Stimulated activated CD4-positive, alpha-beta T cell treated with anti-CD3 and anti-CD28 coated beads, Interleukin-2, amount 100 ng/mL, for 48 hours (primary cell): ENCODE measurements around the gene HAGH.

Experiments used
- DNase-seq, 2 donors: peaks; one replicate each; pipeline ENCODE4 v3.0.0-alpha.2; 2020

HAGH gene

DNA sequence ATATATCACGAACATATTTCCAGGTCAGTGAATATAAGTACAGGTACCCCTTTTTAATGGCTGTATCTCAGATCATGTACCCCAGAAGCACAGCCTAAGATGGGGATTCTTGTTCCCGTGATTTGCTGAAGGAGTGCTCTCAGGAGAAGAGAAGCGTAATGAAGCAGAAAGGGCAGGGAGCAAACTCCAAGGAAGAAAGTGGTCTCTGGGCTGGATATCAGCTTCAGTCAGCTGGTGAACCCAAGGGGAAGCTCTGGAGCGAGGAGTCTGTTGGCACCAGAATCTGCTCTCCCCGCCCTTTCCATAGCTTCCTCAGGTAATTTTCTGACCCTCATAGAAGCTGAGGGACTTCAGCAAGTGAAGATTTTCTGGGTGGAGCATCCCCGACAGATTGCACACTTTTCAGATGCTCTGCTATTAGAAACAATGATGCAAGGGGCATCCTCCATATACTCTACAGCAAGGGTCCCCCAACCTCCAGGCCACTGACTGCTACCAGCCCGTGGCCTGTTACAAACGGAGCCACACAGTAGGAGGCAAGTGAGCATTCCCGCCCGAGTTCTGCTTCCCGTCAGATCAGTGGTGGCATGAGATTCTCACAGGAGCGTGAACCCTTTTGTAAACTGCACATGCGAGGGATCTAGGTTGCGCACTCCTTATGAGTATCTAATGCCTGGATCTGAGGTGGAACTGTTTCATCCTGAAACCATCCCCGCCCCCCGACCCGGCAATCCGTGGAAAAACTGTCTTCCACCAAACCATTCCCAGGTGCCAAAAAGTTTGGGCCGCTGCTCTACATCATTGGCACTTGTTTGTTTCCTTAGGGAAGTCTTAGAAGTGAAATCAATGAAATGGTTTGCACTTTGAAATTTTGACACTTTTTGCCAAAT lies 4.8 kb upstream of the HAGH start:
- no peak for DNase-seq

GRCh38 chr16:1830213-1830612 lies 3.6 kb upstream of the HAGH start:
- DNase-seq, result no peak

DNA sequence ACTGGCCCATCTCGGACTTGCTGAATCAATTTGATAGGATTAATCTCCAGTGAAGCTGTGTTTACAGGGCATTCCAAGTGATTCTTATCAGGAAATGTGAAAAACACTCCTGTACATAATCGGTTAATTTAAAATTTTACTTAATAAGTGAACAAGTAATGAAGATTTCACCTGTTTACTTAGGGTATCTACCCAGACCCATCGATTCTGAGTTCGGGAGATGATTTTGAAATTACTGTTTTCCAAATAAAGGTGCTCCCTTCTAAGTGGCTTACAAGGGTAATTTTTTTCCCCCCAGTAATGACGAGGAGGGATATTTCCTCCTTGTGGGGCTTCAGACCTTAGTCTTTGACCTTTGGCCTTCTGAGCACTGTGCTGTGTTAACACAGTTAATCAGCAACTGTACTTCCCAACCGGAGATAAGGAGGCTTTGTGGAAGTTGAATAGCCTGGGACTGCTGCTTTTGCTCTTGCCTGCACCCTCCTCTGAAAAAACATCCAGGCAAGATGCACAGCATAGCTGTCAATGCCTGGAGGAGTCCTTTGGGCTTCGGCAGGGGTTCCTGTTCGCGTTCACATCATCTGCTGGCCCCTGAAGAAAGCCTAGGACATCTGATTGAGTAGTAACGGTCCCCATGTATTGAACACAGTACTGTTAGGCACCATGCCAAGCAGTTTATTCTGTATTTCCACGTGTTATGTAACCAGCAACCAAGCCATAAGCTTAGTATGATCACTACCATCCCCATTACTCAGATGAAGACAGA lies 2.2 kb upstream of the HAGH start:
- DNase-seq, result no peak

- peak; percentile 52 to 54 for DNase-seq
These were observed 548 bp downstream of the HAGH start for GRCh38 chr16:1825864-1826690.

- no peak for DNase-seq
These were observed 1.2 kb downstream of the HAGH start for GRCh38 chr16:1825381-1825863.

GRCh38 chr16:1823821-1824220 lies 2.8 kb downstream of the HAGH start:
- no peak for DNase-seq

GRCh38 chr16:1822801-1823200 lies 3.8 kb downstream of the HAGH start:
- no peak for DNase-seq

DNA sequence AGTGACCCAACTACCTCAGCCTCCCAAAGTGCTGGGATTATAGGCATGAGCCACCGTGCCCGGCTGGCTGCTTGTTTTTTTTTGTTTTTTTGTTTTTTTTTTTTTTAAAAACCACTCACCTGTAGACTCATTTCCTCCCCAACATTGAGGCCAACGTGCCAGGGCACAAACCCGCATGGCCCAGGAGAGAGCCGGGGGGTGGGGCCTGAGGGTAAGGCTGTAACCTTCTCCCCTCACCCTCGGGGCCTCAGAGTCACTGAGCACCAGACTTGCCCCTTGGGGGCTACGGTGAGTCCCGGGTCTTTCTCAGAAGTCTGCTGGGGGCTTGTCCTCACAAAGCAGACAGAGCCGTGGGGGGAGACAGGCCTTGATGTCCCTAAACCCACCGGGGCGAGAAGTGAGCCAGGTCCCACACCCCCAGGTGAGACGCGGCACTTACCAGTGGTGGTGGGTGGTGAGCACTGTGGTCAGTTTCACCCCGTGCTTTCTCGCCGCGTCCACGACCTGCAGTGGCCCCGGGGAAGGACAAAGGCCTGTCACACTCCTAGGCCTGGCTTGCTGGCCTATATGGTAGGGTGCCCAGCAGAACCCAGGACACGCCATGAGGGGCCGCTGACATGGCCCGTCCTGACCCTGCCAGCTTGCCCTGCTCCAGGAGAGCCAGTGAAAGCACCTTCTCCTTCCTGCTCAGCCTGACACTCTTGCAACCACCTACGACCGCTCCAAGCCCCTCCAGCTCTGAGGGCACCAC lies 4.6 kb downstream of the HAGH start:
- DNase-seq, result no peak

DNA sequence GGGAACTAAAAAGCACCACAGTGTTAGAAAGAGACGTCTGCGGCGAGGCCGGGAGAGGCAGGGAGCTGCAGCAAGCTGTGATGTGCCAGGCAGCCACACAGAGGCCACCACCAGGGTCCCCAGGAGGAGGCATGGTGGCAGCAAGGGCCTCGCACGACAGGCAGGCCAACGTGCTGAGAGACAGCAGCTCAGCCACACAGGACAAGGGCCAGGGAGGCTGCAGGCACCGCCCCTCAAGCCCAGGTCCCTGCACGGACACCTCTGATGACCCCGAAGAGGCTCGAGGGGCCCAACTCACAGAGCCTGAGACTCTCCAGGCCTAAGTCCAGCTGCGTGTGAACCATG lies 5.7 kb downstream of the HAGH start:
- DNase-seq, result no peak

- no peak for DNase-seq
These were observed 6.3 kb downstream of the HAGH start for GRCh38 chr16:1820096-1820945.

DNA sequence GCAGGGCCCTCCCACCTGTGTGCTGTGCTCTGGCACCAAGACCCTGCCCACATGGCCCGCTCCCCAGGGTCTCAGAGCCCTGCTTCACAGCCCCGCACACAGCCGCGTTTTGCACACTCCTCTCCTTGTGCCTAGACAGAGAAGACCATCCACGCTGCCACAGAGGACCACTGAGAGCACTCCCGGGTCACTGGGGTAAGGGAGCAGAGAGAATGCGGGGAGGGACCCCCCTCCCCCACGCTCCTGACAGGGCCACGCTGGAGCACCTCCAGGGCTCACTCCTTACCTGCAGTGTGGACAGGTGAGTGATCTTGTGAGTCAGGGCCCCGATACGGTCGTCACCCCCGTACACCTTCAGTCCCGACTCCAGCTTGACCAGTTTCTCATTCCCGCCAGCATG lies 7.0 kb downstream of the HAGH start:
- no peak for DNase-seq

DNA sequence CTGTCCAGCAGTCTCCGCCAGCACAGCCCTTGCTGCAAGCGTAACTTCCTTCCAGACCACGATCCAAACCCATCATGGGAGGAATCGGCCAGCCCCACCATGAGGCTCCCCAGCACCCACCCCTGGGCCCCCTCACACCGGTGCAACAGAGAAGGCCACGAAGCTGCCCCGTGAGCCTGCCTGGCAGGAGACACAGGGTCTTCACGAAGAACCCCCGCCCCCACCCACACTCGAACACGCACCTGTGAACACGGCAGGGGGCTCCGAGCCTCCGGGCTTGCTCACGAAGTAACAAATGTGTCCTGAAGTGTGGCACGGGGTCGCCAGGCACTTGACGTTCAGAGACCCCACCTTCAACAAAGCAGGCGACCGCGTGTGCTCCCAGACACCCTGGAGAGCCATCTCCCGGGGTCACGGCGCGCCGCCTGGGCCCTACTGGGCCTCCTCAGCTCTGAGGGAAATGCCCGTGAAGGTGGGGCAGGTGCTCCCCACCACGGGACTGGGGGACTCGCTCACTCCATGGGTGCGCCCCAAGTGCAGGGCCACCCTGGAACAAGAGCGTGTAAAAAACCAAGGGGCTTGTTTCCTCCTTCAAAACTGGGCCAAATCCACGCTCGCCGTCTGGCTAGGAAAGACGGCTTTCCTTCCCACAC lies 7.6 kb downstream of the HAGH start:
- no peak for DNase-seq

DNA sequence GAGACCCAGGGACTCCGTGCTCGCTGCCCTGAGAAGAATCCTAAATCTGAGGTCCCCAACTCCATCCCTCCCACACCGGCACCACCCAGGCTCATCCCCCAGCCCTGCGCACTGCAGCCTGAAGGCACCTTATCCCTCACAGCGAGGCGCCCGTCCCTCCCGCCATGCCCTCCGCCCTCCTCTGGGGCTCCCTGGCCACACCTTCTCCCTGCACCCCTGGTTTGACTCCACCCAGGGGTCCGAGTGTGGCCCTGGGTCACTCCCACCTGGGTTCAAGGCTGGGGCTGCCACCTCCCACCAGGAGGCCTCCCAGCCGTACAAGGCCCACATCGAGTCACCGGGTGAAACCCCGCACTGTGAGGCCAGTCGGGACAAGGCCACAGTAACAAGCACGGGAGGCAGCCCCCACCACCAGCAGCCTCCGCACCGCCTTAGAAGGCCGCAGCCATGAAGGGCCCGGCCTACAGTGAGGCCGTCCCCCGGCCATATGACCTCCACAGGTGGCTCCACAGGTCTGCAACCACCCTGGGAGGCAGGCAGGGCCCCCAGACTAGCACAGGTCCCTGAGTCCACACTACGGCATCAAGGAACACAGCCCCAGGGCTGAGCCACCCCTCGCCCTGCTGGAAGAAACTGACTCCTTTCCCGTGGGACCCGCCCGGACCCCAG lies 8.3 kb downstream of the HAGH start:
- DNase-seq, result no peak

DNA sequence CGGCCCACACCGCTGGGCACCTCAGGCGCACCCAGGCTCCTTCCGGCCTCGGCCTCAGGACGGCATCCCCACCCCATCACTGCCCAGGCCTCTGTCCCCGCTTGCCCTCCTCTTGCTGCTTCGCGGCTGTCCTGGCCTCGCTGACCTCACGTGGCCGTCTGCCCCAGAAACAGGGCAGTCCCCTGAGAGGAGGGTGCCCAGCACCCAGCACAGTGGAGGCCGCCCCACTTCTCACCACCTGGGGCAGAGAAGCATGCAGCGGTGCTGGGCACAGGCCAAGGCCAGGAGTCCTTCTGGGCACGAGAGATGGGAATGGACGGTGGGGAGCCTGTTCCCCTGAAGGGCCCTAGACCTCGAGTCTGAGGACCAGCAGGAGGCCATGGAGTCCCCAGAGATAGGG lies 8.9 kb downstream of the HAGH start:
- no peak for DNase-seq

DNA sequence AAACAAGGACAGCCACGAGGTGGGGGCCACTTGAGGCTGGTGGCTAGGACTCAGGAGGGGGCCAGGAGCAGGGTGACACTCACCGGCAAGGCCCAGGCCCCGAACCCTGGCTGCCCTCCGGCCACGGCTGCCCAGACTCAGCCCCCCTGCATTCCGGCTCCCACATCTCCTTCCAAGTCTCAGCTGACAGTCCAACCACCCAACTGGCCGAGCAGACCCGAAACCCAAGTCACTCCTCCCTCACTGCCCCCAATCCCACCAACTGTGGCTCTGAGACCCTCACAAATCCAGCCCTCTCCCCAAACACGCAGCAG lies 9.4 kb downstream of the HAGH start:
- DNase-seq, result no peak

DNA sequence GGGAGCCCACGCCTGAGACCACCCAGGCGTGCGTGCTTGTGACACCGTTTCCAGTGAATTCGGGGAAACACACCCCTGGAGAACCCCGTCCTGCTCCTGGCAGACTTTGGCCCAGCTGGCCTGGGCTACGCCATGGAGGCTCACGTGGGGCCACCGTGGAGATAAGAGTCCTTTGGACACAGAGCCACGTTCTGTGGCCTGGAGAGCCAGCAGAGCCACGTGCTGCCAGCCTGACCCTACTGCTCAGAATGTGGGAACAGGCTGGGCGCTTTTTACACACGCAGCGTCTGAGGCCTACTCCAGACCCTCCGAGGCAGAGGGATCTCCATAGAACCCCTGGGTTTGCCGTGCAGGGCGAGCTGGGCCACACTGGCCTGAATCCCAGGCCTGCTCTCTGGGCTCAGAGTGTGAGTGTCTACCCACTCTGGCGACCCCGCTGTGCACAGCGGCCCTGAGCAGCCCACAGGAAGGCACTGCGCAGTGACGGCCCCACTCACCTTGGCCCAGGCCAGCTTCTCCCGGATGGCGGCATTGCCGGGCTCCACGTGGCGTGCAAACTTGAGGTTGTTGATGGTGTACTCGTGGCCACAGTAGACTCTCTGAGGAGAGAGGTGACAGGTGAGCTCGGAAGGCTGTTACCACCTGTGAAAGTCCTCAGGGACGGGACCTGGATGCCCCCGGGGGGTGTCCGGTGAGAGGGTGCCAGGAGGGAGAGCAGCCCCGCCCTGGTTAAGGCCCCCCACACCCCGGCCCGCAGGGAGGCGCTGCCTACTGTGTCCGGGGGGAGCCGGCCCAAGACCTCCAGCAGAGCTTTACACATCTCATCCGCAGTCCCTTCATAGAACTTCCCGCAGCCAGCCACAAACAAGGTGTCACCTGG lies 10.0 kb downstream of the HAGH start:
- DNase-seq, result no peak

DNA sequence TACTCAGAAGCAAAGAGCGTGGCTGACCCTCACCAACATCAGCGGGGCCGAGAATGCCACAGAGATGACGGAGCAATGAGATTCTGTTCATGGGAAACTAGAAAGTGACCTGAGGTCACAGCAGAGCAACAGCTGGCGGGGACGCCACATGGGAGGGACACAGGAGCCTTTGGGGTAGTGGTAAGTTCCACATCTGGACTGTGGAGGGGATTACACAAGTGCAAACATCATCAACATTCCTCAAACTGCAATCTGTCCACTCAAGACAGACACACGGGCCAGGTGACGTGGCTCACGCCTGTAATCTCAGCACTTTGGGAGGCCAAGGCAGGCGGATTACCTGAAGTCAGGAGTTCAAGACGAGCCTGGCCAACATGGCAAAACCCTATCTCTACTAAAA lies 11.2 kb downstream of the HAGH start:
- no peak for DNase-seq

DNA sequence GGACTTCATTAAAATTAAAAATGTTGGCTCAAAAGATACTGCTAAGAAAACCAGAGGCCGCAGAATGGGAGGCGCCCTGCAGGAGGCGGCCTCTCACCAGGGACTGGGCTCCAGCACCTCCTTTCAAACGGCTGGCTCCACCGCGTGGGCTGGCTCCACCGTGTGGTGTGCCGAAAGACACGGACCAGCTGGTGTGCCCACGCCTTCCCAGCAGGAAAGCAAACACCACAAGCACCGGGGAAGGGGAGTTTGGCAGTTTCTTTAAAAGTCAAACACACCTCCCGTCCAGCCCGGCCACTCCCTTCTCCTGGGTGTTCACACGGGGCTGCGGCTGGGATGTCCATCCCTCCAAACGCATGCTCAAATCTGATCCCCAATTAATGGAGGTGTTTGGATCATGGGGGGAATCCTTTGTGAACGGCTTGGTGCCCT lies 13.9 kb downstream of the HAGH start:
- peak; percentile 43 to 54 for DNase-seq

DNA sequence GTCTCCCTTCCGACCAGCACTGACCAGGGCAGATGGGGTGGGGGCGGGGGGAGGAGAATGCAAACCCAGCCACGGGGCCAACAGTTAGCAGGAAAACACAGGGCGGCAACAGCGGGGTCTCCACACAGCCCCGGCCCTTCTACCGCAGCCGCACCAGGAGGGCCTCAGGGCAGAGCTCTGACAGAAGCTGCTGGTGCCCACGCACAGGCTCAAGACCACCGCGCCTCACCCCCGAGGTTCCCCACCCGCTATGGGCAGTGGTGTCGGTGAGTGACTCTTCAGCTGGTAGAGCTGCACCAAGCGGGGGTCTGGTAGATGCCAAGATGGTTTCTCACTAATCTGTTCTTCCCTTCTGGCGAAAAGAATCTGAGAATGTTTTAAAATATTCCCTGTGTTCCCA lies 16.1 kb downstream of the HAGH start:
- DNase-seq, result no peak

- no peak for DNase-seq
These were observed 16.5 kb downstream of the HAGH start for GRCh38 chr16:1810106-1810505.
